Panc1 (cell line): ENCODE data around the gene TGFBI. TPM values are rescaled to one million over a fixed set of nuclear protein-coding genes. Genes with fewer than 3 reads are reported as not detected.

ENCODE experiments used
- ATAC-seq: fragments of 200-7000 bp; cut with Tn5 transposase; 2 replicates; pipeline ENCODE4 v1.9.1; 2020; ENCODE audit warnings: mild to moderate bottlenecking, moderate library complexity
- BruUV-seq: library from RNA; stranded (reverse); fragments of 400-500 nt; replicated peaks from 2 replicates; lab custom pipeline; 2021; lab: Mats Ljungman, UMichigan
- CTCF ChIA-PET: fragments of 300-600 bp; sonication (Branson Sonifier 250); formaldehyde crosslinking; loops from one replicate; lab custom pipeline; 2022; ENCODE audit warnings: antibody characterized with exemption; lab: Charles Lee
- POLR2A ChIA-PET: fragments of 300-600 bp; sonication (Branson Sonifier 250); formaldehyde crosslinking; loops from one replicate; lab custom pipeline; 2022; ENCODE audit warnings: antibody characterized with exemption; lab: Charles Lee
- DNase-seq: peaks from one replicate; pipeline ENCODE4 v3.0.0-alpha.2; 2010; ENCODE audit warnings: low read depth, low spot score
- H3K27ac ChIP-seq: 2 replicates; pipeline ENCODE4 v1.5.1; 2011; ENCODE audit warnings: mild to moderate bottlenecking, low read length, inconsistent platforms
- H3K27me3 ChIP-seq: fragments of 200-500 bp; sonication (Bioruptor generic); 2 replicates; pipeline ENCODE4 v1.6.0; 2014; ENCODE audit warnings: low read length, inconsistent platforms; ENCODE audit not compliant: control insufficient read depth, insufficient read depth
- H3K36me3 ChIP-seq: fragments of 200-500 bp; sonication (Bioruptor generic); 2 replicates; pipeline ENCODE4 v1.5.1; 2014; ENCODE audit warnings: inconsistent platforms, mild to moderate bottlenecking, low read length, moderate library complexity; ENCODE audit not compliant: control insufficient read depth, insufficient read depth
- H3K4me1 ChIP-seq: 2 replicates; pipeline ENCODE4 v1.5.1; 2011; ENCODE audit warnings: inconsistent platforms, mild to moderate bottlenecking, low read length, moderate library complexity; ENCODE audit not compliant: control insufficient read depth, insufficient read depth
- H3K4me3 ChIP-seq, 2 experiments: 2 replicates each; pipeline ENCODE4 v1.5.1; 2011 to 2012; ENCODE audit warnings: low read depth in 2 of 2, low read length in 2 of 2, mild to moderate bottlenecking in 2 of 2, inconsistent platforms in 1 of 2, moderate library complexity in 1 of 2
- H3K9me3 ChIP-seq: fragments of 200-500 bp; sonication (Bioruptor generic); 2 replicates; pipeline ENCODE4 v1.5.1; 2014; ENCODE audit warnings: low read depth, mild to moderate bottlenecking, inconsistent platforms, low read length, moderate library complexity; ENCODE audit not compliant: control insufficient read depth, insufficient read depth
- POLR2AphosphoS5 ChIP-seq: IDR thresholded peaks from 2 replicates; pipeline ENCODE4 v1.6.1; 2012; ENCODE audit warnings: mild to moderate bottlenecking, low read depth, low read length, moderate library complexity
- SIN3A ChIP-seq: IDR thresholded peaks from 2 replicates; pipeline ENCODE4 v1.6.1; 2012; ENCODE audit warnings: low read depth, mild to moderate bottlenecking, low read length, moderate library complexity, borderline replicate concordance; ENCODE audit not compliant: insufficient read depth
- TCF7L2 ChIP-seq: IDR thresholded peaks from 2 replicates; pipeline ENCODE4 v1.6.1; 2011; ENCODE audit warnings: mild to moderate bottlenecking, low read depth, low read length, inconsistent platforms
- in situ Hi-C: cut with HindIII; loops from 2 replicates; pipeline ENCODE4 v1.10.0; 2016; ENCODE audit warnings: low sequenced_read_pairs, low pct_unique_long_range_greater_than_20kb
- intact Hi-C: fragments of 100-400 bp; cut with micrococcal nuclease; formaldehyde crosslinking; loops from one replicate; pipeline ENCODE4 v1.10.0; 2022; ENCODE audit not compliant: unreplicated experiment
- total RNA-seq: library from RNA; stranded (reverse); gene quantifications from one replicate; pipeline ENCODE4 v1.2.1, GENCODE V29; 2021; ENCODE audit not compliant: unreplicated experiment
- TF ChIP-seq, protein P1 (sequence below), 2 experiments: IDR thresholded peaks; 2 replicates each; pipeline ENCODE4 v1.6.1; 2011 to 2012; ENCODE audit warnings: low read depth in 2 of 2, control low read depth in 1 of 2, low read length in 1 of 2, mild to moderate bottlenecking in 1 of 2, moderate library complexity in 1 of 2; ENCODE audit not compliant: insufficient read depth in 1 of 2
- TF ChIP-seq, protein P2 (sequence below): fragments of 450-650 bp; IDR thresholded peaks from 2 replicates; pipeline ENCODE4 v1.5.1; 2017; ENCODE audit warnings: mild to moderate bottlenecking

Gene TGFBI
- total RNA-seq, 1 experiment from 2014 or later, result 314 TPM

DNA sequence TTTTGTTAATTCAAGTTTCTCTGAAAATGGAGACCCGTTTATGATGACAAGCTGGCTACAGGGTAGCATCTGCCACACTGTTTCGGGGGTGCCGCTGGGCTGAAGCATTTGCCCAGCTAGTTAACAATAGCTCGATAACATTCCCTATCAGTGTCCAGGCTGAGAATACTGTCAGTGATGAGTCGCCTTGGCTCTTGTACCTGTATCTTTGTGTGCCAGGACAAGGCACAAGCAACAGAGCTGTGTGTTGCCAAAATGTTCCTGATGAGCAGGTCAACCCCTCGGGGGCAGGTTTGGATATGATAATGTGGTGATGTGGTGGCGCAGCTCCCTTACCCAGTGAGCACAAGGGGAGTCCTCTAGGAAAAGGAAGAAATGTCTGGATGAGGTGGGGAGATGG, 7.0 kb downstream of the TGFBI start:
- in situ Hi-C loops, result no loop called here
- H3K4me1 ChIP-seq, result peaks cover 24% of the 10 kb centered on the region
- H3K36me3 ChIP-seq, result no peaks in the 10 kb centered on the region
- ChIA-PET POLR2A (no interaction called here), CTCF (no interaction called here)
- H3K27ac ChIP-seq, result peak overlapping the region; percentile 81
- H3K27me3 ChIP-seq, result no peaks in the 10 kb centered on the region
- TF ChIP-seq, protein P1, sequence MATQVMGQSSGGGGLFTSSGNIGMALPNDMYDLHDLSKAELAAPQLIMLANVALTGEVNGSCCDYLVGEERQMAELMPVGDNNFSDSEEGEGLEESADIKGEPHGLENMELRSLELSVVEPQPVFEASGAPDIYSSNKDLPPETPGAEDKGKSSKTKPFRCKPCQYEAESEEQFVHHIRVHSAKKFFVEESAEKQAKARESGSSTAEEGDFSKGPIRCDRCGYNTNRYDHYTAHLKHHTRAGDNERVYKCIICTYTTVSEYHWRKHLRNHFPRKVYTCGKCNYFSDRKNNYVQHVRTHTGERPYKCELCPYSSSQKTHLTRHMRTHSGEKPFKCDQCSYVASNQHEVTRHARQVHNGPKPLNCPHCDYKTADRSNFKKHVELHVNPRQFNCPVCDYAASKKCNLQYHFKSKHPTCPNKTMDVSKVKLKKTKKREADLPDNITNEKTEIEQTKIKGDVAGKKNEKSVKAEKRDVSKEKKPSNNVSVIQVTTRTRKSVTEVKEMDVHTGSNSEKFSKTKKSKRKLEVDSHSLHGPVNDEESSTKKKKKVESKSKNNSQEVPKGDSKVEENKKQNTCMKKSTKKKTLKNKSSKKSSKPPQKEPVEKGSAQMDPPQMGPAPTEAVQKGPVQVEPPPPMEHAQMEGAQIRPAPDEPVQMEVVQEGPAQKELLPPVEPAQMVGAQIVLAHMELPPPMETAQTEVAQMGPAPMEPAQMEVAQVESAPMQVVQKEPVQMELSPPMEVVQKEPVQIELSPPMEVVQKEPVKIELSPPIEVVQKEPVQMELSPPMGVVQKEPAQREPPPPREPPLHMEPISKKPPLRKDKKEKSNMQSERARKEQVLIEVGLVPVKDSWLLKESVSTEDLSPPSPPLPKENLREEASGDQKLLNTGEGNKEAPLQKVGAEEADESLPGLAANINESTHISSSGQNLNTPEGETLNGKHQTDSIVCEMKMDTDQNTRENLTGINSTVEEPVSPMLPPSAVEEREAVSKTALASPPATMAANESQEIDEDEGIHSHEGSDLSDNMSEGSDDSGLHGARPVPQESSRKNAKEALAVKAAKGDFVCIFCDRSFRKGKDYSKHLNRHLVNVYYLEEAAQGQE (IDR thresholded peaks at IDR 0.05; ENCODE audit: insufficient read depth in 1 of 2, low read depth in 2 of 2, low read length in 1 of 2), result no peak
- TF ChIP-seq, protein P2, sequence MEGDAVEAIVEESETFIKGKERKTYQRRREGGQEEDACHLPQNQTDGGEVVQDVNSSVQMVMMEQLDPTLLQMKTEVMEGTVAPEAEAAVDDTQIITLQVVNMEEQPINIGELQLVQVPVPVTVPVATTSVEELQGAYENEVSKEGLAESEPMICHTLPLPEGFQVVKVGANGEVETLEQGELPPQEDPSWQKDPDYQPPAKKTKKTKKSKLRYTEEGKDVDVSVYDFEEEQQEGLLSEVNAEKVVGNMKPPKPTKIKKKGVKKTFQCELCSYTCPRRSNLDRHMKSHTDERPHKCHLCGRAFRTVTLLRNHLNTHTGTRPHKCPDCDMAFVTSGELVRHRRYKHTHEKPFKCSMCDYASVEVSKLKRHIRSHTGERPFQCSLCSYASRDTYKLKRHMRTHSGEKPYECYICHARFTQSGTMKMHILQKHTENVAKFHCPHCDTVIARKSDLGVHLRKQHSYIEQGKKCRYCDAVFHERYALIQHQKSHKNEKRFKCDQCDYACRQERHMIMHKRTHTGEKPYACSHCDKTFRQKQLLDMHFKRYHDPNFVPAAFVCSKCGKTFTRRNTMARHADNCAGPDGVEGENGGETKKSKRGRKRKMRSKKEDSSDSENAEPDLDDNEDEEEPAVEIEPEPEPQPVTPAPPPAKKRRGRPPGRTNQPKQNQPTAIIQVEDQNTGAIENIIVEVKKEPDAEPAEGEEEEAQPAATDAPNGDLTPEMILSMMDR, result no peak
- TF ChIP-seq SIN3A (no peak), TCF7L2 (no peak), POLR2AphosphoS5 (no peak)
- DNase-seq, result no peak
- no TSS peak for BruUV-seq
- no peak for ATAC-seq
- intact Hi-C loops, result no loop called here
- H3K9me3 ChIP-seq, result no peaks in the 10 kb centered on the region
- no peak overlapping the region for H3K4me3 ChIP-seq

DNA sequence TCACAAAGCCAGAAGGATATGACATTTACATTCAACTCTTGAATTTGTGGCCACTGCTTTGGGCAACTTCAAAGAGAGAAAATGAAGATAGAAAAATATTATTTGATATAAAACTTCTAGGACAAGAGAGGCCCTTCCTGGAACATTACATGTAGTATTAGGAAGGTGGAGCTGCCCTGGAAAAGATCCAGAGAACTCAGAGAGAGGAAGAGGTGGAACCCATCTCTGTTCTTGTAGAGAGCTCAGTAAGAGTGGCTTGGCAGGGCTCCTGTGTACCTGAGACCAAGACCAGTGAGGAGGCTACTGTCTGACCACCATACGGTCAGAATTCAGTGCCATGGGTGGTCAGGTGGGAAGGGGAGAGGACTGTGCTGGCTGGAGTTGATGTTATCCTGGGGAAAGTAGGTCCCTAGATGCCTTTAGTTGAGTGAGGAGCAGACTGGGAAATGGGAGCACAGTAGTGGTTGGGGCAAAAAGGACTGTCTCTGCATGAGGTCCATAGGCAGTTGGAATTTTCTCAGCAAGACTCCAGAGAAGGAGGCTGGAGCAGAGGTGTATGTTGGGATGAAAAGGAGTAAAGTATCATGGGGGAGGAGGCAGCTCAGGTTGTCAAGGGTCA, 7.6 kb downstream of the TGFBI start:
- no peak for DNase-seq
- Histone ChIP-seq H3K9me3 (no peaks in the 10 kb centered on the region), H3K27ac (peak overlapping the region; percentile 81), H3K27me3 (no peaks in the 10 kb centered on the region), H3K4me3 (no peak overlapping the region), H3K36me3 (no peaks in the 10 kb centered on the region), H3K4me1 (peaks cover 22% of the 10 kb centered on the region)
- ChIA-PET POLR2A (no interaction called here), CTCF (no interaction called here)
- in situ Hi-C loops, result no loop called here
- TF ChIP-seq, protein P1 (IDR thresholded peaks at IDR 0.05; ENCODE audit: insufficient read depth in 1 of 2, low read depth in 2 of 2, low read length in 1 of 2), result no peak
- TF ChIP-seq POLR2AphosphoS5 (no peak), SIN3A (no peak), TCF7L2 (no peak)
- TF ChIP-seq, protein P2, result no peak
- intact Hi-C loops, result no loop called here
- ATAC-seq, result peak; percentile 9; the same call in 1 of the 2 replicates
- no TSS peak for BruUV-seq
